Calu3 (cell line): ENCODE data around the gene SNCAIP. TPM values are rescaled to one million over a fixed set of nuclear protein-coding genes. Genes with fewer than 3 reads are reported as not detected.
"Not testable (repeated sequence)": the region's sequence is repeated elsewhere in the genome, so short reads cannot be mapped to it uniquely, and the experiment has no call there.

ENCODE experiments used
- BruUV-seq: library from RNA; stranded (reverse); fragments of 400-500 nt; replicated peaks from 2 replicates; lab custom pipeline; 2021; lab: Mats Ljungman, UMichigan
- CTCF ChIA-PET: fragments of 300-600 bp; sonication (Branson Sonifier 250); formaldehyde crosslinking; loops from one replicate; lab custom pipeline; 2022; ENCODE audit warnings: antibody characterized with exemption; lab: Charles Lee
- DNase-seq: peaks from one replicate; pipeline ENCODE4 v3.0.0; 2022
- H3K27ac Mint-ChIP-seq: one replicate; pipeline ENCODE4 v1.8.0; 2022; ENCODE audit warnings: mixed read lengths; ENCODE audit not compliant: unreplicated experiment
- H3K27me3 Mint-ChIP-seq: one replicate; pipeline ENCODE4 v1.8.0; 2022; ENCODE audit warnings: mixed read lengths; ENCODE audit not compliant: unreplicated experiment
- H3K36me3 Mint-ChIP-seq: one replicate; pipeline ENCODE4 v1.8.0; 2022; ENCODE audit warnings: mild to moderate bottlenecking, moderate library complexity, mixed read lengths; ENCODE audit not compliant: insufficient read depth, unreplicated experiment
- H3K4me1 Mint-ChIP-seq: one replicate; pipeline ENCODE4 v1.8.0; 2022; ENCODE audit warnings: mild to moderate bottlenecking, low read depth, mixed read lengths; ENCODE audit not compliant: unreplicated experiment
- H3K4me3 Mint-ChIP-seq: one replicate; pipeline ENCODE4 v1.8.0; 2022; ENCODE audit warnings: mild to moderate bottlenecking, low read depth, moderate library complexity, mixed read lengths; ENCODE audit not compliant: unreplicated experiment
- H3K9me3 Mint-ChIP-seq: one replicate; pipeline ENCODE4 v1.8.0; 2022; ENCODE audit warnings: low read depth, mixed read lengths; ENCODE audit not compliant: unreplicated experiment
- intact Hi-C: fragments of 100-400 bp; cut with micrococcal nuclease; formaldehyde crosslinking; loops from one replicate; pipeline ENCODE4 v1.10.0; 2022; ENCODE audit not compliant: unreplicated experiment
- total RNA-seq: library from RNA; stranded (reverse); gene quantifications from 2 replicates; pipeline ENCODE4 v1.2.3, GENCODE V29; 2022
- TF ChIP-seq, protein P1 (sequence below): fragments of 200-600 bp; IDR thresholded peaks from one replicate; pipeline ENCODE4 v1.8.0; 2022; ENCODE audit warnings: antibody characterized with exemption; ENCODE audit not compliant: unreplicated experiment

The SNCAIP gene
- total RNA-seq, 1 experiment from 2014 or later: not detected

DNA sequence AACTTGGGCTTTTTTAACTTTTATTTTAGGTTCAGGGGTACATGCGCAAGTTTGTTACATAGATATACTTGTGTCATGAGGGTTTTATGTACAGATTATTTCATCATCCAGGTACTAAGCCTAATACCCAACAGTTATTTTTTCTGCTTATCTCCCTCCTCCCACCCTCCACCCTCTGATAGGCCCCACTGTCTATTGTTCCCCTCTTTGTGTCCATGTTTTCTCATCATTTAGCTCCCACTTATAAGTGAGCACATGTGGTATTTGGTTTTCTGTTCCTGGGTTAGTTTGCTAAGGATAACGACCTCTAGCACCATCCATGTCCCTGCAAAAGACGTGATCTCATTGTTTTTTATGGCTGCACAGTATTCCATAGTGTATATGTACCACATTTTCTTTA lies 172.1 kb downstream of the SNCAIP start:
- Mint-ChIP-seq H3K4me3 (no peak overlapping the region), H3K36me3 (peaks cover 5% of the 10 kb centered on the region), H3K9me3 (no peaks in the 10 kb centered on the region), H3K27ac (no peak overlapping the region), H3K4me1 (peaks cover 15% of the 10 kb centered on the region), H3K27me3 (no peaks in the 10 kb centered on the region)
- intact Hi-C loops: no loop called here
- TF ChIP-seq, protein P1, sequence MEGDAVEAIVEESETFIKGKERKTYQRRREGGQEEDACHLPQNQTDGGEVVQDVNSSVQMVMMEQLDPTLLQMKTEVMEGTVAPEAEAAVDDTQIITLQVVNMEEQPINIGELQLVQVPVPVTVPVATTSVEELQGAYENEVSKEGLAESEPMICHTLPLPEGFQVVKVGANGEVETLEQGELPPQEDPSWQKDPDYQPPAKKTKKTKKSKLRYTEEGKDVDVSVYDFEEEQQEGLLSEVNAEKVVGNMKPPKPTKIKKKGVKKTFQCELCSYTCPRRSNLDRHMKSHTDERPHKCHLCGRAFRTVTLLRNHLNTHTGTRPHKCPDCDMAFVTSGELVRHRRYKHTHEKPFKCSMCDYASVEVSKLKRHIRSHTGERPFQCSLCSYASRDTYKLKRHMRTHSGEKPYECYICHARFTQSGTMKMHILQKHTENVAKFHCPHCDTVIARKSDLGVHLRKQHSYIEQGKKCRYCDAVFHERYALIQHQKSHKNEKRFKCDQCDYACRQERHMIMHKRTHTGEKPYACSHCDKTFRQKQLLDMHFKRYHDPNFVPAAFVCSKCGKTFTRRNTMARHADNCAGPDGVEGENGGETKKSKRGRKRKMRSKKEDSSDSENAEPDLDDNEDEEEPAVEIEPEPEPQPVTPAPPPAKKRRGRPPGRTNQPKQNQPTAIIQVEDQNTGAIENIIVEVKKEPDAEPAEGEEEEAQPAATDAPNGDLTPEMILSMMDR: no peak
- CTCF ChIA-PET: no interaction called here
- DNase-seq: no peak
- BruUV-seq: no TSS peak

GRCh38 chr5:122485226-122485625 lies 173.2 kb downstream of the SNCAIP start:
- no peak for DNase-seq
- Mint-ChIP-seq H3K36me3 (no peaks in the 10 kb centered on the region), H3K4me3 (no peak overlapping the region), H3K9me3 (no peaks in the 10 kb centered on the region), H3K4me1 (peaks cover 4% of the 10 kb centered on the region), H3K27me3 (no peaks in the 10 kb centered on the region), H3K27ac (no peak overlapping the region)
- intact Hi-C loops: no loop called here
- CTCF ChIA-PET: interaction anchor here (0.6 kb wide), 1 partner anchor 16 kb away, joined by 4 read pairs; no protein-coding TSS in a partner anchor
- TF ChIP-seq, protein P1: no peak
- BruUV-seq: no TSS peak

DNA sequence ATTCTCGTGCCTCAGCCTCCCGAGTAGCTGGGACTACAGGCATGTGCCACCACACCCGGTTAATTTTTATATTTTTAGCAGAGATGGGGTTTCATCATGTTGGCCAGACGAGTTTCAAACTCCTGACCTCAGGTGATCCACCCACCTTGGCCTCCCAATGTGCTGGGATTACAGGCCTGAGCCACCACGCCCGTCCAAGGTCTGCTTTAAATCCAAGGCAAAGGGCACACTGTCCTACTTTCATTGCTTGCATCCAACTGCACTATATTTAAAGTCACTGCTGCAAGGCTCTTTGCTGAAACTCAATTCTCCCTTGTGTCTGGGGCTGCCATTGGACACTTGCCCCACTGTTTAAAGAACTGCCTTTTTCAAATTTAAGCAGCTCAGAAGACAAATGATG lies 174.6 kb downstream of the SNCAIP start:
- H3K36me3 Mint-ChIP-seq, H3K4me1 Mint-ChIP-seq, BruUV-seq, H3K27me3 Mint-ChIP-seq, CTCF ChIA-PET, DNase-seq, intact Hi-C loops, H3K27ac Mint-ChIP-seq, H3K9me3 Mint-ChIP-seq, H3K4me3 Mint-ChIP-seq: not testable (repeated sequence)

DNA sequence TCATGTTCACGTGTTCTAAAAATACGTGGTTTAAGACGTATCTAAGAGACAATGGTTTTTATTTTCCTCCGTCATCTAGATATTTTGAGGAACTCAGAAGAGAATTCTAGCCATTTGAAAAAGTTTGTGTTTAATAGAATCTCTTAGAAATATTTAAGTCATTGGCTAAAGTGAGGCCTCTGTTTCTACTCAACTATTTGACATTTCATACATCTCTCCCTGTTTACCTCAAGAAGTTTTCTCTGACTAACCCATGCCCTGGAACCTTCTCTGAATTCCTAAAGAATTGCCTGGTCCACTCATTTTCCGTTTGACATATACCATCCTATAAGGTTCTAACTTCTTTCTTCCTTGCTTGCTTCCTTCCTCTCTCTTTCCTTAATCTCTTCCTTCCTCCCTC lies 178.7 kb downstream of the SNCAIP start:
- intact Hi-C loops: loop anchor here (5.0 to 10.0 kb wide), 3 partner anchors 73 to 526 kb away; partner anchors contain the start of genes SNCAIP and SRFBP1
- Mint-ChIP-seq H3K27ac (no peak overlapping the region), H3K27me3 (no peaks in the 10 kb centered on the region), H3K4me3 (no peak overlapping the region), H3K4me1 (peaks cover 12% of the 10 kb centered on the region), H3K36me3 (no peaks in the 10 kb centered on the region), H3K9me3 (peaks cover 2% of the 10 kb centered on the region)
- CTCF ChIA-PET: no interaction called here
- TF ChIP-seq, protein P1: no peak
- no TSS peak for BruUV-seq
- DNase-seq: no peak

DNA sequence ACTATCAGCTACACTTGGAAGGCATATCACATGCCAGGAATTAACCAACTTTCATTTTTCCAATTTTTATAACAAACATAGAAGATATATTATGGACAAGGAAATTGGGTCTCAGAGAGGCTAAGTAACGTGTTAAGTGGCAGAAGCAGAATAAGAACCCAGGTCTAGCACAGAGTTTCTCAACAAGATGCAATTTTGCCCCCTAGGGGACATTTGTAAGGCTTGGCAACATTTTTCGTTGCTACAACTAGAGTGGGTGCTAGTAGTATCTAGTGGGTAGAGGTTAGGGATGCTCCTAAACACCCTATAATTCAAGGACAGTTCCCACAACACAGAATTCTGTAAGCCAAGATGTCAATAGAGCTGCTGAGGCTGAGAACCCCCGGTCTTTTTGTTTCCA lies 180.6 kb downstream of the SNCAIP start:
- Mint-ChIP-seq H3K27ac (no peak overlapping the region), H3K27me3 (no peaks in the 10 kb centered on the region), H3K4me3 (no peak overlapping the region), H3K36me3 (no peaks in the 10 kb centered on the region), H3K9me3 (peaks cover 2% of the 10 kb centered on the region), H3K4me1 (peaks cover 12% of the 10 kb centered on the region)
- CTCF ChIA-PET: interaction anchor here (0.6 to 3.1 kb wide), 2 partner anchors 180 to 297 kb away, joined by 3 to 11 read pairs; no protein-coding TSS in a partner anchor
- BruUV-seq: no TSS peak
- peak; percentile 37 for DNase-seq
- intact Hi-C loops: loop anchor here (1.0 to 10.0 kb wide), 5 partner anchors 34 to 528 kb away; partner anchors contain the start of genes SNCAIP and SRFBP1
- TF ChIP-seq, protein P1: peak; percentile 44
